Measurements from ENCODE around the gene ARF3.

ARF3 gene

DNA sequence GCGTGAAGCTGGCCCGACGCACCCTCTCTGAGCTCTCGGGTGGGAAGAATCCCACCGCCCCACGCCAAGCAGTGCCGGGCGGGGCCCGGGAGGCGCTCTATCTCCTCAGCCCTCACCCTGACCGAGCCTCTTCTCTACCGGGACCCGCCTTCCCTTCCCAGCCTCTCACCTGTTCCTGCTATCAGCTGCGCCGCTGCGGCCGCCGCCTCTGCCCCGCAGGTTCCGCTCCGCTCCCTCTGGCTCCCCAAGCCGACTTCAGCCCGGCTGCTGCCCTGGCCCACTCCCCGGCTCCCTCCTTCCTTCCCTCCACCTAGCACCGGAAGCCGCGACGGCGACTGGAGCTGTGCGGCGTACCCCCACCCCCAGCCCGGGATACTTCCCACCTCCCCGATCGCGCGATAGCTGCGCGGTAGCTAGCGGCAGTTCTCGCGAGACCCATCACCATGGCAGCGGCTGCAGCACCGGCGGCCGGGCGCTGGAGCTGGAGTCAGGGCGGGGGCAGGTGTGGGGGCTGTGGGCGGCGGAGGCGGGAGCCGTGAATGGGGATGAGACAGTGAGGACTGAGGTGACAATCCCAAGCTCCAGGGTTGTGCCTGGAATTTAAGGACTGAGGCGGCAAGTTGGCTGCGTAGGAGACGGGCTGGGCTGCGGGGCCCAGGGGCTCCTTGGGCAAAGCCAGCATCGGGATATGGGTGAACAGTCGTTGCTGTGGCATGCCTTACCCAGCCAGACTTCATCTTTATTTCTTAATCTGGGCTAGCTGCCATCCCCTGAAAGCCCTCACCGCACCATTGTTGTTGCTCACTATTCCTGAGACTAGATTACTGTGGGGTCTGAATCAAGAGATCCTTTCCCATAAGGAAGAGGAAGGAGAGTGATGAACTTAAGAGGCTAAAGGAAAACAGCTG lies at the start of gene ARF3:
Gene ARF3, minus strand, starts transcription at position 347 of the 908 bp plus-strand sequence. CDS start 16,392 bp downstream, outside the sequence.
- in situ Hi-C loops (cut with HindIII; ENCODE audit: low sequenced_read_pairs), result no loop called here

DNA sequence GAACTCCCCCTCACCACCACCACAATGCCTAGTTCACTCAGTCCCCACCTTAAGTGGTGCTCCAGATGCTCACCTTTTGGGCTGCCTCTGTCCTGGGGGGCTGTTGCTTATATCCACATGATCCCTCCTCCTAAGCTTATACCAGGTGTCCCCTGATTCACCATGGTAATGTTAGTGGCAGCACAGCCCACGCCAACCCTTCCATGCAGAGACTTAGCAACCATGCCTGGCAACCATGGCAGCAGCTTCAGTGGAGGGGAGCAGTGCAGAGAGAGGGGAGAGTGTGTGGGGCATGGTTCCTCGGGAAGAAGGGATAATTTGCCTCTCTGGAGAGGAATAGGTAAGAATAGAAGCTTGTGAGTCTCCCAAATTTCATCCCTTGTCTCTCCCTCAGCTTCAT lies 43.1 kb upstream of the ARF3 start:
- in situ Hi-C loops (cut with HindIII; ENCODE audit: low sequenced_read_pairs), result loop anchor here (5.0 kb wide), 1 partner anchor 33 kb away; no protein-coding TSS in a partner anchor

DNA sequence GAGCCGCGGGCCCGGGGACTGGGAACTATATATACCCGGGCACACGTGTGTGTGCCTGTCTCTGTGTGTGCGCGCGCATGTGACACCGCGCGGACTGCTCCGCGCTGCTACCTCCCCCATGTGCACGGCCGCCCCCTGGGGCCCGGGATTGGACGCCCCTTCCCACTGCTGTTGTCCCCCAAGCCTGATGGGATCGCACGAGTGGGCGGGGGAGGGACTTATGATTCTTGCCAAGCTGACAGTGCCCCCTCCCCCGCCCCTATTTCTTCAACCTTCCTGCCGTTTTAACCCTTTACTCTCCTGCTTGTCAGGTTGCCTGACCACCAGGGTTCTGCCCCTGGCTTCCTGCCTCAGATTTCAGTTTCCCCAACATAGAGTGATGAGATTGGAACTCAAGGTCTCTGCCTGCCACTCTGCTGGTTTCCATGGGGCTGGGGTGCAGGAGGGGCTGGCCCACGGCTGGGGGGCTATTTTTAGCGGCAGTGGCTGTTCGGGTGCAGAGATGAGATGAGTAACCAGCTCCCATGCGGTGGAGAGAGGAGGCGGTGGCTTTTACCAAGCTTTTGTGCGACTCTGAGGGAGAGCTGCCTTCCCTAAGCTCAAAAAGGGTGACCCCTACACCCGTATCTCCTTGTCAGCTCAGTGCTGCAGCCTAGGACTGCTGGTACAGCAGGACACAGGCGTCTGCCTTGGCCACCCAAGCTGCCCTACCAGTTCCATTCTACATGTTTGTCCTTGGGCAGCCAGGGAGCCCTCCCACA lies 42.3 kb upstream of the ARF3 start, which contains the start of gene DDN:
Gene DDN, minus strand, starts transcription at position 5 of the 761 bp plus-strand sequence. CDS start 88 bp downstream, outside the sequence.
- in situ Hi-C loops (cut with HindIII; ENCODE audit: low sequenced_read_pairs), result loop anchor here (5.0 kb wide), 1 partner anchor 32 kb away; no protein-coding TSS in a partner anchor

DNA sequence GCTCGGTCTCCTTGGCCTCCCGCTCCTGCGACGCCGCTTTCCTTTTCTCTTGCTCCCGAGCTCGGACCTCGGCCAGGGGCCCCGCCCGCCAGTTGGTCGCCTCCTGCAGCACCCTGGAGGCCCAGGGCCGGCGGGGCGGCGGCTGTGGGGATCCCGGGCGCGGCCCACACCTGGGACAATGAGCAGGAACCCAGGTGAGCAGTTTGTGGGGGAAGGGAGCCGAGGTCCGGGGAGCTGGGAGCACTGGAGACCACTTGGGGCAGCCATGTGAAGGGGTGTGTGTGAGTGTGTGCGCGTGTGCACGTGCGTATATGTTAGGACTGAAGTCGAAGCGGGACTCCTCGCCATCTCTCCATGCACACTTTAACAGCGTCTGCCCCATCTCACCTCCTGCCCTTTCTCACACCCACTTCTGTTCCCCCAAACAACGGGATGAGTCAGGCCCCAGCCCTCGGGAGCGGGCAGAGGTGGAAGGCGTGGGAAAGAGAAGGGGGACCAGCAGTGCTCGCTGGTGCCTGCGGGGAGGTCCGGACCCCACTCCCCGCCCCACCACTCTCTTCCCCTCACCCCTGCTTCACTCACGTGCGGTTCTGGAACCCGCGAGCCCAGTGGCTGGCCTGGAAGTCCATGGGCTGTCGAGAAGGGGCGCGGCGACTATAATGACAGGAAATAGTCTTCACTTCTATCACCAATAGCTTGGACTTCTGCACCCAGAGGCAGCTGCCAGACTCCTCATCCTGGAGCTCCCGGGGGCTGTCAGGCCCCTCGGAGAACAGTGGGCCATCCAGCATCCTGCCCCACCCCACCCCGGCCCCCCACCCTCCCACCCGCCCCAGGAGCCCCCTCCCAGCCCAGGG lies 41.4 kb upstream of the ARF3 start:
- in situ Hi-C loops (cut with HindIII; ENCODE audit: low sequenced_read_pairs), result no loop called here

DNA sequence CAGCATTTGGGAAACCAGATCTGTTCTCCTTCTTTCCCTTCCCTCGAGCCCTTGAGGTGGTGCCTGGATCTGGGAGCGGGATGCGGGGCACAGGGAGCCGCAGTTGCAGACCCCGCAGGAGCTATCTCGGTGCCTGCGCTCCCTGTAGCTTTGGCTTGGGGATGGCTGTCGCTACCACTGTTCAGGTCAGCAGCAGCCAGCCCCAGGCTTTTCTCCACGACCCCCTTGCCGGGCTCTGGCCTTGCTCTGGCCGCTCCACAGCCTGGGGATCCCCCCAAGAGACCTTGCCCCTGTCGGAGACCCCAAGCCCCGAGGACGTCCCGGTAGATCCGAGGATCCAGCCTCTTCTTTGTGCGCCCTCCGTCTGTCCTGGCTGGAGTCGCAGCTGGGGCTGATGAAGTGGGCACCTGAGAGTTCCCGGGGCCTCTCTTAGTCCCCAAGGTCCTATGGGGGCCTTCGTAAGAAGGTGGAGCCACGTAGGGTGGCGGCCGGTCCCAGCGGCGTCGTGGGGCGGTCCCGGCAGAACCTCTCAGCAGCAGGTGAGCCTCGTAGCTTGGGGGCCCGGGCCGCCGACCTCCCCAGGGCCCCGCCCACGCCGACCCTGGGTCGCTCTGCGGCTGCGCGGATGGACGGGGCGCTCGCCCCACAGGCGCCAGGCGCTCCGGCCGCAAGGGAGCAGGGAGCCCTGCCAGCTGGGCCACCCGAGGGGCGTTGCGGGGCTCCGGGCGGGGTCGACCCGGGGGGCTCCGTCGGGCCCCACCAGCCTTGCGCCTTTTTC lies 40.6 kb upstream of the ARF3 start:
- in situ Hi-C loops (cut with HindIII; ENCODE audit: low sequenced_read_pairs), result no loop called here

DNA sequence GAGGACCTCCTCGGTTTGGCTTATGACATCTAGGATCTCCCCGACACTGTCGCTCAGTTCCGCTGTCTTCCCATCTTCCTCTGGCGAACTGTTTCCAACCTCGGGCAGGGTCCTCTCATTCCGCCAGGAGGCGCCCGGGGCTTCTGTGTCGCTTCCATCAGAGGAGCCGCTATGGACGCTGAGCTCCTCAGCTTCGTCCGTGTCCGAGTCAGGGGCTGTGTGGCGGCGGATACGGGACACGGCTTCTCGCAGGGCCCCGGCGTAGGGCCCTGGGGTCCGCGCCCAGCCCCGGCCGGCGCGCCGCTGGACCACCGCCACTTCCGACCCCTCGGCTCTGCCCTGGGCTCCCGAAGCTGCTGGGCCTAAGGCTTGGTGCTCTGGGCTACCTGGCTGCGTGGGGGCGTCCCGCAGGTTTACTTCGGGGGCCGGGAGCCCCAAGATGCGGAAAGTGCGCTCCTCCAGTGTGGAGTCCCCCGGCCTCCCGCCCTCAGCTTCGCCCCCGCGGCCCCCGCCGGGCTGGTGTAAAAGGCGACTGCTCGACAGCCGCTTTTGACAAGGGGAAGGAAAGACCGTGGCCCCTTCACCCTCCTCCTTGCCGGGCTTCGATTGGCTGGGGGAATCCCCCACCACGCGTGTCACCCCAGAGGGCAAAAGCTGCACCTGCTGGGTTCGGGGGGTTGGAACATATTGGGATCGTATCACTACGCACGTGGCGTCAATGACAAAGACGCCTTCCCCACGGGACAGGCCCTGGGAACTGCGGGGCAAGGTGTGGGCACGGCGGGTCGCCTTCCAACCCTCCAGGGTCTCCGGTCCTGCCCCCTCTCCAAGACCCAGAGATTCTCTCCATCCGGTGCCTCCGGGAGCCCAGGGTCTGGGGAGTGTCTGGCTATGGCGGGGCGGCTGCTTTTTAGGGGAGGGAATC lies 39.8 kb upstream of the ARF3 start:
- in situ Hi-C loops (cut with HindIII; ENCODE audit: low sequenced_read_pairs), result no loop called here

DNA sequence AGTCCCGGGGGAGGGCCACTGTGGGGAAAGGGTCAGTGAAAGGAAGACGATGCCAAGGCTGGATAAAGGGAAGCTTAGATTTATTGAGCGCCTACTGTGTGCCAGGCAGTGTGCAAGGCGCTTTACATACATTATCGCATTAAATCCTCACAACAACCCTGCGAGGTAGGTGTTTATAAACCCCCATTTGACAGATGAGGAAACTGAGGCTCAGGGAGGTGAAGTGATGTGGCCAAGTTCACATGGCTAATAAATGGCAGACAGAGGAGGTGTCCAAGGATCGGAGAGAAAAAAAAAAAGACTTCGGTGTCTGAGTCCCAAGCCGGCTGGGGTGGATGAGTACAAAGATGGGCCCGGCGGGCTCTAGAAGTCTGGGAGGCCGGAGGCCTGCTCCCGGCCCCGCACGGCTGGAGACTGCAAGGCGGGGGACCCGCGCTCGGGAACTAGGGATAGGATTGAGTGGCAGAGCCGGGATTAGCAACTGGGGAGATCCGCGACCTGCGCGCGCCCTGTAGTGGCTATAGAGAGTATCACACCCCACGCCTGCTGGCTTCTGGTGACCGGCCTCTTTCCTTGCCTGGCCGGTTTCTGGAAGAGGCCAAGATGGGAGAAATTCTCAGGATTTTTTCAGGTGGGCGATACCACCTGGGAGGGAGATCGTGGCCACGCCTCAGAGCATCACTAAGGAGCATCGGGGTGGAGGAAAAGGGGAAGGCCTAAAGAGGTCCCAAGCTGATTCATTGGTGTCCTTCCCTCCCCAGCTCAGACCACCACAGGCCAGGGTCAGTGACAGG lies 38.0 kb upstream of the ARF3 start:
- in situ Hi-C loops (cut with HindIII; ENCODE audit: low sequenced_read_pairs), result no loop called here

DNA sequence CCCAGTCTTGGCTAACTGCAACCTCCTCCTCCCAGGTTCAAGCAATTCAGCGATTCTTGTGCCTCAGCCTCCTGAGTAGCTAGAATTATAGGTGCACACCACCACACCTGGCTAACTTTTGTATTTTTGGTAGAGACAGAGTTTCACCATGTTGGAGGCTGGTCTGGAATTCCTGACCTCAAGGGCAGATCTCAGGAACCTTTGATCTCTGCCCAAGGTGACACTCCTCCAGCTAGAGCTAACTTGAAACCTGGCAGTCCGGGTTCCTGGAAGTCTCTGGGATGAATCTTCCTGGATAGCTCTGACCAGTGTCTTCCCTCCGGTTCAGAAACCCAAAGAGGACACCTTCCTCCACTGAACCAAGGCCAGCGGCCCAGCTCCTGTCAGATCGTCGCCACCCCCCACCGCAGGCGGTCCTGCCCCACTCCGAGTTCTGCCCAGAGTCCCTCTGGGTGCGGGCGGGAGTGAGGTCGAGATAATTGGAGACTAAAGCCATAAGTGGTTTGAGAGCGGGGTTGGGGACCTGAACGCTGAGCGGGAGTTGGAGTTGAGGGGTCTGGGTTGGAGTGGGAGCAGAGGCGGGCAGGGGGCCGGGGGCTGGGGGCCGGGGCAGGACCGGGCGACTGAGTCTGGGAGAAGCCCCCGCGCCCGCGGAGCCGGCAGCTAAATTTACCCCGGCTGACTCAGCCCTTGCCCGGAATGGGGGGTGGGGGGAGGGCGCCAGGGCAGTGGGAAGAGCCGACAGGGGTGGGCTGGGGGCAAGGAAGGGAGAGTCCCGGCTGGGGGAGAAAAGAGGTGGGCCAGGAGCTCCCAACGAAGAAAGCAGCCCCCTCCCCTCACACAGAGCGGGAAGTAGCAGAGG lies 37.2 kb upstream of the ARF3 start:
- in situ Hi-C loops (cut with HindIII; ENCODE audit: low sequenced_read_pairs), result no loop called here

DNA sequence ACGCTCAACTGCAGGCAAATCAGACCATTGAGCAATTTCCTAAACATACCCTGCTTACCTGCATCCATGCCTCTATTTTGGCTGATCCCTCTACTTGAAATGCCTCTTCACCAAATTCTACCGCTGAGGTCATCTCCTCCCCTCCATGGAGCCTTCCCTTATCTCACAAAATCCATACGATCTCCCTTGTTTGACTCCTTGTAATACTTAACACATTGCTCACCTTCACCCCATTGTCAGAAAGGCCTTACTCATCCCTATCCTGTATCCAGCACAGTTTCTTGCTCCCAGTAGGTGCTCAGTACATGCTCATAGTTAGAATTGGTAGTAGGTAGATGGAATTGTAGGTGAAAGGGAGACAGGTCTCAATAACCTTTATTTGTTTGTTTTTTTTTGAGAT lies 36.5 kb upstream of the ARF3 start:
- in situ Hi-C loops (cut with HindIII; ENCODE audit: low sequenced_read_pairs), result no loop called here

DNA sequence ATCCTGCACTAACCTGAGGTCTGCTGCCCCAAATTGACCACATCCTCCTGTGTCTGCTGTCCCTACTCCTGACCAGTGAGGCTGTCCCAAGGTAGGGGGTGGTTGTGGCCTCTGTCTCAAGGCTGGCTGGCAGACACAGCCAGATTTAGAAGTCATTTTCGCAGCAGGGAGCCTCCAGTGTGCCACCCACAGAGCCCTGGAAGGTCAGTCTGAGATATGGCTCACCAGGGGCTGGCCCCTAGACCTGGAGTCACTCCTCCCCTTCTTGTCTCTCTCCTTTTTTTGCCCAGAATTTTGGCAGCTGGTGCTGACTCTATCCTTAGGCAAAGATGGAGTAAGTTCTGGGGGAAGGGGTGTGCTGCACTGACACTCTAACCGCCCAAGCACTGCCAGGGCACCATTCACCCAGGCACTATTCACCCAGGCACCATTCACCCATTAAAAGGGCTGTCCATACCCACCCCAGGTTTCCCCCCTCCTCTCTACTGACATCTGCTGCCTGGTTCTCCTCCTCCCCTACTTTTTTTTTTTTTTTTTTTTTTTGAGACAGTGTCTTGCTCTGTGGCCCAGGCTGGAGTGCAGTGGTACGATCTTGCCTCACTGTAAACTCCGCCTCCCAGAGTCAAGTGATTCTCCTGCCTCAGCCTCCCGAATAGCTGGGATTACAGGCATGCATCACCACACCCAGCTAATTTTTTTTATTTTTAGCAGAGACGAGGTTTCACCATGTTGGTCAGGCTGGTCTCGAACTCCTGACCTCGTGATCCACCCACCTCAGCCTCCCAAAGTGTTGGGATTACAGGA lies 34.2 kb upstream of the ARF3 start:
- in situ Hi-C loops (cut with HindIII; ENCODE audit: low sequenced_read_pairs), result no loop called here

DNA sequence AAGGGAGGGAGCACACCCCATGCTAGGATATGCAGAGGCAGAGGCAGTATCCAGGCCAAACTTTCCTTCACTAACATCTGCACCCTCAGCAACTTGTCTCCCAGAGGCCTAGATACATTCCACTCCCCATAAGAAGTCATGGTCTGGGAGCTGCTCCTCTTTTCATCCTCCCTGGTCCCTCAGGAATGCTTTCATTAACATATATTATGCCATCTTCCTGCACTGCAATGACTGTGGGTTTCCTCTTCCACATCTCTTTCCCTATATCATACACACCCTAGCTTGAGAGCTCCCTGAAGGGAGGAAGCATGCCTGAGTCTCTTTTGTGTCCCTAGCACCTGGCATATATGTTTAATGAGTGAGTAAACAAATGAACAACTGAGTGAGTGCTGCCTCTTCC lies 33.3 kb upstream of the ARF3 start:
- in situ Hi-C loops (cut with HindIII; ENCODE audit: low sequenced_read_pairs), result no loop called here

DNA sequence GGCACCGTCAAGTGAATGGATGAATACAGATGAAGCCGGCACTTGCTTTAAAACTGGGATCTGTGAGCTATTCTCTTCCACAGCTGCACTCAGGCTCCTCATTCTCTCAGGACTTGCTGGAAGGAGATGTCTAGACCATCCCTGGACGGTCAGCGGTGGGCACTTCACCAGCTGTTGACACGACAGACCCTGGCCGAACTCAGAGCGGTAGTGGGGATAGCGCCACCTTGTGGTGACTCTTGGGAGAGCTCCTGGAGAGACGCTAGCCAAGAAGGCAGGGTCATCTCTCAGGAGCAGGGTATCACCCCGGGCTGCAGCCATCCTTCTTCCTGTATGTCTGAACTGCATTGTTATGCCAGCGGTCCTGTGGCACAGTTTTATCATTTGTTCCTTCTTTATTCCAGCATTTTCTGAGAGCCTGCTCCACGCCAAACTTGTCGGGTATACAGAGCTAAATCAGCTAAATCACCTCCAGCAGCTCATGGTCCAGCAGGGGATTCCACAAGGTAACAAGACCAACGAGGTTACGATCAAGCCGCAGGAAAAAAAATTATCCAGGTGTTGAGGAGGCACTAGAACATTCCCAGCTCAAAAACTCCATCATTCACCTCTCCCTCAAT lies 30.9 kb upstream of the ARF3 start:
- in situ Hi-C loops (cut with HindIII; ENCODE audit: low sequenced_read_pairs), result loop anchor here (5.0 to 10.0 kb wide), 2 partner anchors 51 to 57 kb away; no protein-coding TSS in a partner anchor

DNA sequence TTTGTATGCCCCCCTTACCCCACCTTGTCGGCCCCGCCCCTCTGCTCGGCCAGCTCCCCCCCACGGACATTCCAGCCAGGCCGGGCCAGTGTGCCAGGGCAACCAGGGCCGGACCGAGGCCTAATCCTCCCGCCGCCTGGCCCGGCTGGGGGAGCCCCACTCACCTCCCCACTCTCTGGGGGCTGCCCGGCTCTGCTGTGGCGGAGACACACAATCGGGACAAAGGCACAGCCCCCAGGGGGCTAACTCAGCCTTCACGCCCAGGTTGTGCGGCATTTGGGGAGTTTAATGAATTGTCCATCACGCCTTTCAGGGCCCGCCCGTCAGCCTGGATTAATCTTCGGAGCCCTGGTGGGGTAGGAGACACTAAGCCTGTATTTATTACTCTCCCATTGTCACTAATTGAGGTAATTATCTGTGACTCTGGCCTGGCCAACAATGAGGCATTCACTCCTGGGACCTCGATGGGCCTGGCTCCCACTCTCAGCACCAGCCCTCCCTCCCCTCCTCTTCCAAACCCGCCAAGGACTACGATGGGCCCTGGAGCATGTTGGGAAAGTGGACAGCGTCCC lies 29.5 kb upstream of the ARF3 start:
- in situ Hi-C loops (cut with HindIII; ENCODE audit: low sequenced_read_pairs), result loop anchor here (5.0 to 10.0 kb wide), 2 partner anchors 50 to 58 kb away; no protein-coding TSS in a partner anchor

DNA sequence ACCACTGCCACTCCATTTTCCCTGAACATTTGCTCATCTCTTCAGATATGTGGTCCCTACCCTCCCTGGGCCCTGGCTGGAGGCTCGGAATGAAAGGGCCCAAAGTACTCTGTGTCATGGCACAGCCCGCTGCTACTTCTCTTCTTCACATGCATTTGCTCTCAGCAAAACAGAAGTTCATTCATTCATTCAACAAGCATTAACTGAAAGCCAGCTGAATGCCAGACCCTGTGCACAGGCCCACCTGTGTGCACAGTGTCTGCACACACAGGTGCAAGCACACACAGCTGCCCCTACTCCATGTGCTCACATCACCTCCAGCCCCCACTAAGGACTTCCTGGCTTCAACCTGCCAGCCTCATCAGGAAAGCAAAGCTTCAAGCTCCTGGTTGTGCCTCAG lies 28.6 kb upstream of the ARF3 start:
- in situ Hi-C loops (cut with HindIII; ENCODE audit: low sequenced_read_pairs), result loop anchor here (5.0 to 10.0 kb wide), 2 partner anchors 49 to 59 kb away; no protein-coding TSS in a partner anchor

DNA sequence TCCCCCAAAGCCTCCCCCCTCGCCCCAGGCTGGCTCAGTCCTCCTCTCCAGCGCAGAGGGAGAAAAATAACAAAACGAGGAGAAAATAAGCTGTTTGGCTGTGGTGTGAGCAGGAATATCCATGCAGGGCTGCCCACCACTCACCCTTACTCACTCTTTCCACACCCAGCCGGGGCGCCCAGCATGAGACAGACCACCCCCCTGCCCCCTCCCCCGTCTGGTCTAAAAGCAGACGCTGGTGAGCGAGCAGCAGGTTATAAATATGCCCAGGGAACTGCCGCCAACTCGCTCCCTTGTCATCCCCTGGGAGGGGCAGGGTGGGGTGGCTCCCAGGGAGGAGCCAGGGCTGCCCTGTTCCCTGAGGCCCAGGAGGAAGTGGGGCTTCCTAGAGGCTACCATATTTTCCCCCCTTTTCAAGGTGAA lies 28.2 kb upstream of the ARF3 start:
- in situ Hi-C loops (cut with HindIII; ENCODE audit: low sequenced_read_pairs), result loop anchor here (5.0 to 10.0 kb wide), 2 partner anchors 48 to 59 kb away; no protein-coding TSS in a partner anchor

Data from endothelial cell of hepatic sinusoid (primary cell).